ENCODE data around the gene USP11. TPM values are rescaled to one million over a fixed set of nuclear protein-coding genes. Genes with fewer than 3 reads are reported as not detected.
"Not testable (repeated sequence)": the region's sequence is repeated elsewhere in the genome, so short reads cannot be mapped to it uniquely, and the experiment has no call there.

Gene USP11
- total and polyA plus RNA-seq, 12 donors = 20.0 to 73.0 (median 51.9) TPM

DNA sequence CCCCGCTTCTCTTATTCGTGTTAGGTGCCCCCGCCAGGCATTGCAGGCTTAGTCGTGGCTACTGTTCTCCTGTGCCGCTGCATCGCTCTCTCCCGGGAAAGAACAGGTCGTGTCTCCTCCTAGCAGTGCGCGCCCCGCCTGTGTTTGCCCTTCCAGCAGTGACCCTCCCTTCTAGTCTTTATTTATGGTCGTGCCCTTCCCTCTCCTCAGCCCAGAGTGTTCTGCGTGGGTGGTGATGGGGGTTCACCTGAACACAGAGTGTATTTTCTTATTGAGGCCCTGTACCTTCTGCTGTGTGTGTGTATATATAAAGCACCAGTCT is 15.2 kb downstream of the USP11 start:
- DNase-seq (no peak), ATAC-seq (no peak)
- no peaks in the 10 kb centered on the region for H3K4me1 ChIP-seq
- intact Hi-C loops (cut with DNase I) = no loop called here
- H3K36me3 ChIP-seq = peaks cover 0 to 52% (median 0%) of the 10 kb centered on the region in 9 donors
- H3K4me3 ChIP-seq = no peak overlapping the region
- peaks cover 0 to 63% (median 0%) of the 10 kb centered on the region in 7 donors for H3K27me3 ChIP-seq
- H3K9me3 ChIP-seq = peaks cover 0 to 2% (median 0%) of the 10 kb centered on the region in 11 donors
- TF ChIP-seq, protein P1, sequence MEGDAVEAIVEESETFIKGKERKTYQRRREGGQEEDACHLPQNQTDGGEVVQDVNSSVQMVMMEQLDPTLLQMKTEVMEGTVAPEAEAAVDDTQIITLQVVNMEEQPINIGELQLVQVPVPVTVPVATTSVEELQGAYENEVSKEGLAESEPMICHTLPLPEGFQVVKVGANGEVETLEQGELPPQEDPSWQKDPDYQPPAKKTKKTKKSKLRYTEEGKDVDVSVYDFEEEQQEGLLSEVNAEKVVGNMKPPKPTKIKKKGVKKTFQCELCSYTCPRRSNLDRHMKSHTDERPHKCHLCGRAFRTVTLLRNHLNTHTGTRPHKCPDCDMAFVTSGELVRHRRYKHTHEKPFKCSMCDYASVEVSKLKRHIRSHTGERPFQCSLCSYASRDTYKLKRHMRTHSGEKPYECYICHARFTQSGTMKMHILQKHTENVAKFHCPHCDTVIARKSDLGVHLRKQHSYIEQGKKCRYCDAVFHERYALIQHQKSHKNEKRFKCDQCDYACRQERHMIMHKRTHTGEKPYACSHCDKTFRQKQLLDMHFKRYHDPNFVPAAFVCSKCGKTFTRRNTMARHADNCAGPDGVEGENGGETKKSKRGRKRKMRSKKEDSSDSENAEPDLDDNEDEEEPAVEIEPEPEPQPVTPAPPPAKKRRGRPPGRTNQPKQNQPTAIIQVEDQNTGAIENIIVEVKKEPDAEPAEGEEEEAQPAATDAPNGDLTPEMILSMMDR (IDR thresholded peaks at IDR 0.05) = no peak
- 84 to 89% methylated on average over 9 to 13 of the region's 13 CpGs for WGBS, 2 donors
- no peak overlapping the region for H3K27ac ChIP-seq

DNA sequence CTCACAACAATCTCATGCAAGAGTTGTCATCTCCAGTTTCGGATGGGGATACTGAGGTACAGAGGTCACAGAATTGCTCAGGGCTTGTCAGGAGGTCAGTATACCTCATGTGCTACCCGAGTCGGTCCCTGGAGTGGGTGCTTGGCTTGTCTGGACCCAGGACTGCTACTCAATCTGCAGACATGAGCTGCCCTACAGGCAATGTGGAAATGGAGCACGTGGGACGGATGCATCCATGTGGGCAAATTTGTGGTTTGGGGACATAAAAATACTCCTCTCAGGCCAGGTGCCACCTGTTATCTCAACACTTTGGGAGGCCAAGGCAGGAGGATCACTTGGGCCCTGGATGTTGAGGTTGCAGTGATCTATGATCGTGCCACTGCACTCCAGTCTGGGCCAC is 15.8 kb downstream of the USP11 start:
- Histone ChIP-seq H3K4me1 (no peaks in the 10 kb centered on the region), H3K9me3 (peaks cover 0 to 6% (median 0%) of the 10 kb centered on the region in 11 donors), H3K27ac (no peak overlapping the region), H3K27me3 (peaks cover 0 to 66% (median 0%) of the 10 kb centered on the region in 7 donors), H3K4me3 (no peak overlapping the region), H3K36me3 (peaks cover 0 to 47% (median 0%) of the 10 kb centered on the region in 9 donors)
- WGBS, 2 donors = 94 to 97% methylated on average over 6 of the region's 6 CpGs
- TF ChIP-seq, protein P1 (IDR thresholded peaks at IDR 0.05) = no peak
- intact Hi-C loops (cut with DNase I) = no loop called here
- no peak for ATAC-seq
- no peak for DNase-seq

DNA sequence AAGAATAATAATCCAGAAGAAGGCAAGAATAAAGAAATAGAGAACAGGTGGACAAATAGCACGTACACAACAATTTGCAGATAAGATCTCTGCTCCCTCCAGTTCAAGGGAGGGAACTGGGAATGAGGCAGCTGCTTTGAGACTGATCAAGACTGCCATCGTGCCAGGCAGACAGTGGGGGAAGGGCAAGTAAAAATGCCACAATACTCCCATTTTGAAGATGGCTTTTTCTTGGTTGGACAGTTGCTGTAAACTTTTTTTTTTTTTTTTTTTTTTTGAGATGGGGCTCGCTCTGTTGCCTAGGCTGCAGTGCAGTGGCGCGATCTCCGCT is 17.2 kb downstream of the USP11 start:
- Histone ChIP-seq H3K36me3 (peaks cover 0 to 33% (median 0%) of the 10 kb centered on the region in 9 donors), H3K27ac (no peak overlapping the region), H3K4me1 (no peaks in the 10 kb centered on the region), H3K27me3 (peaks cover 0 to 59% (median 0%) of the 10 kb centered on the region in 7 donors), H3K4me3 (no peak overlapping the region), H3K9me3 (peaks cover 0 to 12% (median 0%) of the 10 kb centered on the region in 11 donors)
- TF ChIP-seq, protein P1 (IDR thresholded peaks at IDR 0.05) = no peak
- 83 to 86% methylated on average over 2 to 6 of the region's 6 CpGs for WGBS, 2 donors
- ATAC-seq = no peak
- intact Hi-C loops (cut with DNase I) = no loop called here
- no peak for DNase-seq

DNA sequence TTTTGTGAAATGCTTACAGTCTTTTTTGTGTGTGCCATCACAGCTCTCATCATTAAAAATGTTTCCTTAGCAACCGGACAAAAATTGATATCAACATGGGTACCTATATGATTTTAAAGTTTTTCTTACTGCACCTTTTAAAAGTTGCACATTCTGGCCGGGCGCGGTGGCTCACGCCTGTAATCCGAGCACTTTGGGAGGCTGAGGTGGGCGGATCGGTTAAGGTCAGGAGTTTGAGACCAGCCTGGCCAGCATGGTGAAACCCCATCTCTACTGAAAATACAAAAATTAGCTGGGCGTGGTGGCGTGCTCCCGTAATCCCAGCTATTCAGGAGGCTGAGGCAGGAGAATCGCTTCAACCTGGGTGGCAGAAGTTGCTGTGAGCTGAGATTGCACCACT is 24.8 kb downstream of the USP11 start:
- H3K4me3 ChIP-seq; H3K36me3 ChIP-seq; DNase-seq; H3K27ac ChIP-seq; intact Hi-C loops (cut with DNase I); ATAC-seq; H3K4me1 ChIP-seq: not testable (repeated sequence)
- 93% methylated on average over 12 of the region's 12 CpGs for WGBS, 2 donors
- peaks cover 0 to 81% (median 0%) of the 10 kb centered on the region in 7 donors for H3K27me3 ChIP-seq
- H3K9me3 ChIP-seq = peaks cover 0 to 12% (median 0%) of the 10 kb centered on the region in 11 donors

DNA sequence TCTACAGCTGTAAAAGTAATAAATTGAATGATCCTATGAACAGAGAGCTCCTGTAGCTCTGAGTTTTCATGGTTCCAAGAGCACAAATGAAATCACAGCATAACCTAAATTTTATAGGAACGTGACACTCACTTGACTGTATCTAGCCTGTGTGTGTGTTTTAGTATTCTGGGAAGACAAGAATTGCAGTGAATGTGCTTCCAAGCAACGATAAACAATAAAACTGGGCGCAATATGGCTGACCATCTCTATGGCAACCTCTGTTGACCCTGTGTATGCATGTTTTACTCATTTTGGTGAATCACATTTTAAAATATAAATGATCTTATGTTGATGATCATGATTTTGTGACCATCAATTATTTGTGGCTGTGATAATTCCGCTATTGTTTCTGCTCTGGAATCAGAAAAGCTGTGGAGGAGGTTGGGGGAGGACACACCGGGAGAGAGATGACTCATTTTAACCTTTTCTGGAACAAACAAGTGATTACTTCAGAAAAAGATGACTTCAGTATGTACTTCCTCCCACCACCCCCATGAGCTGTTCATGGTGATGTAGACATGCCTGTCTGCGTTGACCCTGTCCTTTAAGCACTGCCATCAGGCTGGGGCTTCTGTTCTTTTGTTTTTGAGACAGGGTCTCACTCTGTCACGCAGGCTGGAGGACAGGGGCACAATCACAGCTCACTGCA is 31.8 kb downstream of the USP11 start:
- Histone ChIP-seq H3K4me3 (no peak overlapping the region), H3K36me3 (no peaks in the 10 kb centered on the region), H3K27ac (no peak overlapping the region), H3K4me1 (no peaks in the 10 kb centered on the region), H3K9me3 (no peaks in the 10 kb centered on the region), H3K27me3 (peaks cover 0 to 76% (median 0%) of the 10 kb centered on the region in 7 donors)
- intact Hi-C loops (cut with DNase I) = no loop called here
- ATAC-seq (no peak), DNase-seq (no peak)
- TF ChIP-seq, protein P1 (IDR thresholded peaks at IDR 0.05) = no peak
- WGBS, 2 donors = 48 to 78% methylated on average over 7 of the region's 7 CpGs

All from heart right ventricle (tissue), 16 donors.